Activated CD4-positive, alpha-beta T cell treated with anti-CD3 and anti-CD28 coated beads for 4 hours (primary cell): ENCODE results near the gene VCAM1.
A peak's percentile ranks its signal among the peaks of the same experiment; 100 is the strongest.

Experiments used
- DNase-seq, 2 donors: peaks; one replicate each; pipeline ENCODE4 v3.0.0-alpha.2; 2020

The VCAM1 gene

GRCh38 chr1:100719490-100719889, at the start of gene VCAM1:
VCAM1 (plus strand) TSS chr1:100719742; CDS start chr1:100719861, 119 bp downstream.
- no peak for DNase-seq

- DNase-seq = no peak
Measured at GRCh38 chr1:100670083-100670482, 49.5 kb upstream of the VCAM1 start.

GRCh38 chr1:100671601-100672000, 47.9 kb upstream of the VCAM1 start:
- DNase-seq = no peak

GRCh38 chr1:100683448-100684349, 35.8 kb upstream of the VCAM1 start:
- no peak for DNase-seq

GRCh38 chr1:100699744-100700143, 19.8 kb upstream of the VCAM1 start:
- no peak for DNase-seq

GRCh38 chr1:100700586-100700985, 19.0 kb upstream of the VCAM1 start:
- no peak for DNase-seq

GRCh38 chr1:100703052-100703451, 16.5 kb upstream of the VCAM1 start:
- DNase-seq = no peak

GRCh38 chr1:100703716-100704115, 15.8 kb upstream of the VCAM1 start:
- DNase-seq = no peak

- no peak for DNase-seq
Measured at GRCh38 chr1:100704473-100704872, 15.1 kb upstream of the VCAM1 start.

GRCh38 chr1:100706296-100706695, 13.2 kb upstream of the VCAM1 start:
- no peak for DNase-seq

GRCh38 chr1:100706856-100707255, 12.7 kb upstream of the VCAM1 start:
- no peak for DNase-seq

GRCh38 chr1:100708476-100709062, 11.0 kb upstream of the VCAM1 start:
- DNase-seq = no peak

- no peak for DNase-seq
Measured at GRCh38 chr1:100710906-100711682, 8.4 kb upstream of the VCAM1 start.

- DNase-seq = peak in 1 of 2 donors; percentile 9
Measured at GRCh38 chr1:100713027-100713426, 6.5 kb upstream of the VCAM1 start.

GRCh38 chr1:100713626-100714025, 5.9 kb upstream of the VCAM1 start:
- no peak for DNase-seq

- DNase-seq = no peak
Measured at GRCh38 chr1:100714599-100714998, 4.9 kb upstream of the VCAM1 start.

GRCh38 chr1:100717218-100717617, 2.3 kb upstream of the VCAM1 start:
- DNase-seq = no peak

- no peak for DNase-seq
Measured at GRCh38 chr1:100718581-100718980, 961 bp upstream of the VCAM1 start.

- no peak for DNase-seq
Measured at GRCh38 chr1:100720101-100720500, 559 bp downstream of the VCAM1 start.

- DNase-seq = no peak
Measured at GRCh38 chr1:100720751-100721150, 1.2 kb downstream of the VCAM1 start.

- DNase-seq = no peak
Measured at GRCh38 chr1:100721526-100722207, 2.1 kb downstream of the VCAM1 start.

- DNase-seq = no peak
Measured at GRCh38 chr1:100722221-100722620, 2.7 kb downstream of the VCAM1 start.

GRCh38 chr1:100724281-100724680, 4.7 kb downstream of the VCAM1 start:
- no peak for DNase-seq
